Neural cell (in vitro differentiated cells): ENCODE data around the gene ZCCHC24.
"Not testable (repeated sequence)": the region's sequence is repeated elsewhere in the genome, so short reads cannot be mapped to it uniquely, and the experiment has no call there.

ENCODE experiments used
- EZH2 ChIP-seq: fragments of 200-600, 300-800 bp; shearing (Covaris generic), sonication (generic); IDR thresholded peaks from 2 replicates; pipeline ENCODE4 v1.6.1; 2014; ENCODE audit warnings: antibody characterized with exemption, low read length, borderline replicate concordance, mild to moderate bottlenecking; ENCODE audit not compliant: insufficient read depth, poor library complexity, severe bottlenecking
- POLR2AphosphoS5 ChIP-seq: IDR thresholded peaks from 2 replicates; pipeline ENCODE4 v1.6.1; 2012
- RAD21 ChIP-seq: fragments of 450-650 bp; conservative IDR thresholded peaks from 2 replicates; pipeline ENCODE4 v1.6.1; 2014; ENCODE audit warnings: antibody characterized with exemption, mild to moderate bottlenecking, moderate library complexity
- SMC3 ChIP-seq: fragments of 450-650 bp; conservative IDR thresholded peaks from 2 replicates; pipeline ENCODE4 v1.6.1; 2014; ENCODE audit warnings: antibody characterized with exemption, mild to moderate bottlenecking, moderate library complexity; ENCODE audit not compliant: poor library complexity
- TF ChIP-seq, protein P1 (sequence below): fragments of 450-650 bp; IDR thresholded peaks from 2 replicates; pipeline ENCODE4 v1.5.1; 2014; ENCODE audit warnings: antibody characterized with exemption, mild to moderate bottlenecking, moderate library complexity; ENCODE audit not compliant: poor library complexity, severe bottlenecking
- TF ChIP-seq, protein P2 (sequence below): IDR thresholded peaks from 2 replicates; pipeline ENCODE4 v1.6.1; 2012; ENCODE audit warnings: borderline replicate concordance

DNA sequence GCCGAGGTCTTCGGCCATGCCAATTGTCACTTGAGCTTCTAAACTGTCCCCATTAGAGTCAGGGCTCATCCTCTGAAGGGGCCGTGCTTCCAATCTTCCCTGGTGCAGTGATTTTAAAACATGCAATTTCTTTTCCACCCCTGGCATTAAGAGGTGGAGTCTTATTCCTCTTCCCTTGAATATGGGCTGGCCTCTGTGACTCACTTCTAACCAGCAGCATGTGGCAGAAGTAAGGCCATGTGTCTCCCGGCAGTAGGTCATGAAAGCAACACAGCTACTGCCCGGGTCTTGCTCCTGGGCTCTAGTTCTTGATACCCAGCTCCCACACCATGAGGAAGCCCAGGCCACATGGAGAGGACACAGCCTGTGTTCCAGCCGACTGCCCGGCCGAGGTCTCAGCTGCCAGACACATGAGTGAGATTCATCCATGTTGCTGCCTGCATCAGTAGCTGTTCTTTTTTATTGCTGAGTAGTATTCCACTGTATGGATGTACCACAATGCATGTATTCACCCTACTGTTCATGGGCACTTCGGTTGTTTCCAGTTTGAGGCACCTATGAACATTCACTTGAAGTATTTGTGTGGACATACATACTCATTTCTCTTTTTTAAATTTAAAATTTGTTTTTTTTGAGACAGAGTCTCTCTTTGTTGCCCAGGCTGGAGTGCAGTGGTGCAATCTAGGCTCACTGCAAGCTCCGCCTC lies 112.7 kb downstream of the ZCCHC24 start:
- TF ChIP-seq, protein P1, sequence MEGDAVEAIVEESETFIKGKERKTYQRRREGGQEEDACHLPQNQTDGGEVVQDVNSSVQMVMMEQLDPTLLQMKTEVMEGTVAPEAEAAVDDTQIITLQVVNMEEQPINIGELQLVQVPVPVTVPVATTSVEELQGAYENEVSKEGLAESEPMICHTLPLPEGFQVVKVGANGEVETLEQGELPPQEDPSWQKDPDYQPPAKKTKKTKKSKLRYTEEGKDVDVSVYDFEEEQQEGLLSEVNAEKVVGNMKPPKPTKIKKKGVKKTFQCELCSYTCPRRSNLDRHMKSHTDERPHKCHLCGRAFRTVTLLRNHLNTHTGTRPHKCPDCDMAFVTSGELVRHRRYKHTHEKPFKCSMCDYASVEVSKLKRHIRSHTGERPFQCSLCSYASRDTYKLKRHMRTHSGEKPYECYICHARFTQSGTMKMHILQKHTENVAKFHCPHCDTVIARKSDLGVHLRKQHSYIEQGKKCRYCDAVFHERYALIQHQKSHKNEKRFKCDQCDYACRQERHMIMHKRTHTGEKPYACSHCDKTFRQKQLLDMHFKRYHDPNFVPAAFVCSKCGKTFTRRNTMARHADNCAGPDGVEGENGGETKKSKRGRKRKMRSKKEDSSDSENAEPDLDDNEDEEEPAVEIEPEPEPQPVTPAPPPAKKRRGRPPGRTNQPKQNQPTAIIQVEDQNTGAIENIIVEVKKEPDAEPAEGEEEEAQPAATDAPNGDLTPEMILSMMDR = not testable (repeated sequence)
- TF ChIP-seq, protein P2, sequence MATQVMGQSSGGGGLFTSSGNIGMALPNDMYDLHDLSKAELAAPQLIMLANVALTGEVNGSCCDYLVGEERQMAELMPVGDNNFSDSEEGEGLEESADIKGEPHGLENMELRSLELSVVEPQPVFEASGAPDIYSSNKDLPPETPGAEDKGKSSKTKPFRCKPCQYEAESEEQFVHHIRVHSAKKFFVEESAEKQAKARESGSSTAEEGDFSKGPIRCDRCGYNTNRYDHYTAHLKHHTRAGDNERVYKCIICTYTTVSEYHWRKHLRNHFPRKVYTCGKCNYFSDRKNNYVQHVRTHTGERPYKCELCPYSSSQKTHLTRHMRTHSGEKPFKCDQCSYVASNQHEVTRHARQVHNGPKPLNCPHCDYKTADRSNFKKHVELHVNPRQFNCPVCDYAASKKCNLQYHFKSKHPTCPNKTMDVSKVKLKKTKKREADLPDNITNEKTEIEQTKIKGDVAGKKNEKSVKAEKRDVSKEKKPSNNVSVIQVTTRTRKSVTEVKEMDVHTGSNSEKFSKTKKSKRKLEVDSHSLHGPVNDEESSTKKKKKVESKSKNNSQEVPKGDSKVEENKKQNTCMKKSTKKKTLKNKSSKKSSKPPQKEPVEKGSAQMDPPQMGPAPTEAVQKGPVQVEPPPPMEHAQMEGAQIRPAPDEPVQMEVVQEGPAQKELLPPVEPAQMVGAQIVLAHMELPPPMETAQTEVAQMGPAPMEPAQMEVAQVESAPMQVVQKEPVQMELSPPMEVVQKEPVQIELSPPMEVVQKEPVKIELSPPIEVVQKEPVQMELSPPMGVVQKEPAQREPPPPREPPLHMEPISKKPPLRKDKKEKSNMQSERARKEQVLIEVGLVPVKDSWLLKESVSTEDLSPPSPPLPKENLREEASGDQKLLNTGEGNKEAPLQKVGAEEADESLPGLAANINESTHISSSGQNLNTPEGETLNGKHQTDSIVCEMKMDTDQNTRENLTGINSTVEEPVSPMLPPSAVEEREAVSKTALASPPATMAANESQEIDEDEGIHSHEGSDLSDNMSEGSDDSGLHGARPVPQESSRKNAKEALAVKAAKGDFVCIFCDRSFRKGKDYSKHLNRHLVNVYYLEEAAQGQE = not testable (repeated sequence)
- TF ChIP-seq POLR2AphosphoS5, SMC3, RAD21, EZH2: not testable (repeated sequence)
